NCI-H2171 treated with DMSO at 0.1 percent for 48 hours (cell line): ENCODE results near the gene RGS9.

Source experiments
- DNase-seq: peaks from one replicate; lab custom pipeline; 2025; lab: John Stamatoyannopoulos, UW

Gene RGS9

DNA sequence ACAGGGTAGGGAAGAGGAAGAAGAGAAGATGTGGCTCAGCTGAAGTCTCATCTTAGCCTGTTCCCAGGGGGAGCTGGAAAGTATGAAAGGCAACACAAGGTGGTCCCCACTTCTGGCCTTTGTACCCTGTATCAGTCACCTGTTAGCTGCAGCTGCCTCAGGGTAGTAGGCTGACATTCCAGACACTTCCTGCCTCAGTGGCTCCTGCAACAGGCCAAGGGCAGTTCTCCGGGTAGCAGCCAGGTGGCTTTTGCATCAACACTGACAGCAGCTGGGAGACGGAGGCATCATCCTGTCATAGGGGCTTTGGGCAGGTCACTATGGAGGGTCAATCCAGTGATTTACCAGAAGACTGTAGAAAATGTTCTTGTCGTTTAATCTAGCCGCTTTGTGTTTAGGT is 124.0 kb downstream of the RGS9 start:
- no peak for DNase-seq

- DNase-seq = no peak
These were observed 124.8 kb downstream of the RGS9 start for GRCh38 chr17:65261682-65262636.

DNA sequence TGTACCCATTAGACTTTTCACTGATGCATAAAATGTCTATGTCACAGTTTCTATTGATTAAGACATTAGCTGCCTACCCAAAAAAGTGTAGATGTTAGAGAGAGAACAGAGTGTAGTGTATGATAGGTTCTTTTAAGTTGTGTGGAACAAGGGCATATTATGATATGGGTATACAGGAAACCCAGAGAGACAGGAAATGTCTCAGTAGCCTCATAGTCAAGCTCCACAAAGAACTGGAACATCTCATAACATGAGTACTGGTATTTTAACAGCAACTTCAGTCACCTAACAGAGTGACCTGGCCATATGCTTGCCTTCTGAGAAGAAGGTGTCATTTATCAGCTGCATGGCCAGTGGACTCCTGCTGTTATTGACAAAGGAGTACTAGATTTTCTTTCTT is 128.1 kb downstream of the RGS9 start:
- no peak for DNase-seq

GRCh38 chr17:65268832-65269231 is 131.7 kb downstream of the RGS9 start:
- no peak for DNase-seq

DNA sequence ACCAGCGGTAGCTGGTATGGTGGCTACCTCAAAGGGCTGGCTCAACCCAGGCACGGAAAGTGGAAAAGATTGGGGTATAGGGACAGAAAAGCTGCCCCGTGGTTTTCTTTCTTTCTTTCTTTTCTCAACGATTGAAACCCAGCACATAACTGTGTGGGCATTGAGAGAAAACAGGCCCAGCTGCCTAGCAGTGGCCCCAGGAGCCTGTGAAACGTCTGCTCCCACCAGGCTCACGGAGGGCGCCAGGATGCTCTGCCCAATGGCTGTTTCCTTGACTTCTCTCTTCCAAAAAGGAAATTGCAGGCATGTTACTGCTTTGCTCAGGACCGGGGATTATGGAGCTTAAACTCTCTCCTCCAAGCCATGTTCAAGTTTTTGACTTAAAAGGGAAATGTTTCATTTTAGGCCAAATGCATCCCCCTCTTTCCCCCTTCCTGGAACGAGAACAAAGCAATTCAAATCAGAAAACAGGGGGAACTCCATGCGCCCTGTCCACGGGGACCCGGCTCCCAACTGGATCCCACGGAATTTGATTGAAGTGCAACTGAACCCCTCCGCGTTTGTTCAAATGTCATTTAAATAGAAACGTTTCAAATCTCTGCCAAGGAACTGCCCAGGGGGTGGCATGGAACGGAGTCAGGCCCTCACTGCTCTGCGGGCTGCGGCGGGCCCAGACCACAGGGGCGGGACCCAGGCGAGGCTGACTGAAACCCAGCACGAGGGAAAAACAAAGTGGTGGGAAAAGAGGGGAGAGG is 133.5 kb downstream of the RGS9 start:
- no peak for DNase-seq

DNA sequence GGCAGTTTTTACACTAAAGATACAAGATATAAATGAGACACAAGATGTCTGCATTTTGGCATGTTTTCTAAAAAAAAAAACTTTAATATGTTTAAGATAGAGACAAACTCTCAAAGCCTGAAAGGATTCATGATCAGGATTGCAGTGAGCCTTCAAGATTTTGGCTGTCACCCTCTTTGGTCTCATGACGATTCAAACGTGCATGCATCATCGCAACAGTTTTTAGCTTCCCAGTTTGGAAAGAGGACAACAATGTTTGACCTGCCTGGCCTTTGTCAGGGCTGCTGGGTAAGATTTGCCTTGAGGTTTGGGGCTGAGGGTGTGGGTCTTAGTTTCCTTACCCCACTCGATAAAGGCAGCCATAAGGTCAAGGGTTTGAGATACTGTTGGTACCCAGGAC is 134.1 kb downstream of the RGS9 start:
- DNase-seq = no peak
